Panc1 (cell line): ENCODE measurements around the gene SUSD4. TPM values are rescaled to one million over a fixed set of nuclear protein-coding genes. Genes with fewer than 3 reads are reported as not detected.

Experiments used
- ATAC-seq: fragments of 200-7000 bp; cut with Tn5 transposase; 2 replicates; pipeline ENCODE4 v1.9.1; 2020; ENCODE audit warnings: mild to moderate bottlenecking, moderate library complexity
- BruUV-seq: library from RNA; stranded (reverse); fragments of 400-500 nt; replicated peaks from 2 replicates; lab custom pipeline; 2021; lab: Mats Ljungman, UMichigan
- CTCF ChIA-PET: fragments of 300-600 bp; sonication (Branson Sonifier 250); formaldehyde crosslinking; loops from one replicate; lab custom pipeline; 2022; ENCODE audit warnings: antibody characterized with exemption; lab: Charles Lee
- POLR2A ChIA-PET: fragments of 300-600 bp; sonication (Branson Sonifier 250); formaldehyde crosslinking; loops from one replicate; lab custom pipeline; 2022; ENCODE audit warnings: antibody characterized with exemption; lab: Charles Lee
- DNase-seq: peaks from one replicate; pipeline ENCODE4 v3.0.0-alpha.2; 2010; ENCODE audit warnings: low read depth, low spot score
- H3K27ac ChIP-seq: 2 replicates; pipeline ENCODE4 v1.5.1; 2011; ENCODE audit warnings: mild to moderate bottlenecking, low read length, inconsistent platforms
- H3K27me3 ChIP-seq: fragments of 200-500 bp; sonication (Bioruptor generic); 2 replicates; pipeline ENCODE4 v1.6.0; 2014; ENCODE audit warnings: low read length, inconsistent platforms; ENCODE audit not compliant: control insufficient read depth, insufficient read depth
- H3K36me3 ChIP-seq: fragments of 200-500 bp; sonication (Bioruptor generic); 2 replicates; pipeline ENCODE4 v1.5.1; 2014; ENCODE audit warnings: inconsistent platforms, mild to moderate bottlenecking, low read length, moderate library complexity; ENCODE audit not compliant: control insufficient read depth, insufficient read depth
- H3K4me1 ChIP-seq: 2 replicates; pipeline ENCODE4 v1.5.1; 2011; ENCODE audit warnings: inconsistent platforms, mild to moderate bottlenecking, low read length, moderate library complexity; ENCODE audit not compliant: control insufficient read depth, insufficient read depth
- H3K4me3 ChIP-seq, 2 experiments: 2 replicates each; pipeline ENCODE4 v1.5.1; 2011 to 2012; ENCODE audit warnings: low read depth in 2 of 2, low read length in 2 of 2, mild to moderate bottlenecking in 2 of 2, inconsistent platforms in 1 of 2, moderate library complexity in 1 of 2
- H3K9me3 ChIP-seq: fragments of 200-500 bp; sonication (Bioruptor generic); 2 replicates; pipeline ENCODE4 v1.5.1; 2014; ENCODE audit warnings: low read depth, mild to moderate bottlenecking, inconsistent platforms, low read length, moderate library complexity; ENCODE audit not compliant: control insufficient read depth, insufficient read depth
- CTCF ChIP-seq: fragments of 450-650 bp; IDR thresholded peaks from 2 replicates; pipeline ENCODE4 v1.5.1; 2017; ENCODE audit warnings: mild to moderate bottlenecking
- POLR2AphosphoS5 ChIP-seq: IDR thresholded peaks from 2 replicates; pipeline ENCODE4 v1.6.1; 2012; ENCODE audit warnings: mild to moderate bottlenecking, low read depth, low read length, moderate library complexity
- SIN3A ChIP-seq: IDR thresholded peaks from 2 replicates; pipeline ENCODE4 v1.6.1; 2012; ENCODE audit warnings: low read depth, mild to moderate bottlenecking, low read length, moderate library complexity, borderline replicate concordance; ENCODE audit not compliant: insufficient read depth
- TCF7L2 ChIP-seq: IDR thresholded peaks from 2 replicates; pipeline ENCODE4 v1.6.1; 2011; ENCODE audit warnings: mild to moderate bottlenecking, low read depth, low read length, inconsistent platforms
- in situ Hi-C: cut with HindIII; loops from 2 replicates; pipeline ENCODE4 v1.10.0; 2016; ENCODE audit warnings: low sequenced_read_pairs, low pct_unique_long_range_greater_than_20kb
- intact Hi-C: fragments of 100-400 bp; cut with micrococcal nuclease; formaldehyde crosslinking; loops from one replicate; pipeline ENCODE4 v1.10.0; 2022; ENCODE audit not compliant: unreplicated experiment
- total RNA-seq: library from RNA; stranded (reverse); gene quantifications from one replicate; pipeline ENCODE4 v1.2.1, GENCODE V29; 2021; ENCODE audit not compliant: unreplicated experiment
- TF ChIP-seq, protein P1 (sequence below), 2 experiments: IDR thresholded peaks; 2 replicates each; pipeline ENCODE4 v1.6.1; 2011 to 2012; ENCODE audit warnings: low read depth in 2 of 2, control low read depth in 1 of 2, low read length in 1 of 2, mild to moderate bottlenecking in 1 of 2, moderate library complexity in 1 of 2; ENCODE audit not compliant: insufficient read depth in 1 of 2

Gene SUSD4
- total RNA-seq, 1 experiment from 2014 or later, result 0.28 TPM

- in situ Hi-C loops (no loop called here), intact Hi-C loops (no loop called here)
- ATAC-seq (no peak), DNase-seq (no peak)
- no TSS peak for BruUV-seq
- POLR2A ChIA-PET, result no interaction called here
- H3K36me3 ChIP-seq, result no peaks in the 10 kb centered on the region
- no peaks in the 10 kb centered on the region for H3K4me1 ChIP-seq
- TF ChIP-seq, protein P1, sequence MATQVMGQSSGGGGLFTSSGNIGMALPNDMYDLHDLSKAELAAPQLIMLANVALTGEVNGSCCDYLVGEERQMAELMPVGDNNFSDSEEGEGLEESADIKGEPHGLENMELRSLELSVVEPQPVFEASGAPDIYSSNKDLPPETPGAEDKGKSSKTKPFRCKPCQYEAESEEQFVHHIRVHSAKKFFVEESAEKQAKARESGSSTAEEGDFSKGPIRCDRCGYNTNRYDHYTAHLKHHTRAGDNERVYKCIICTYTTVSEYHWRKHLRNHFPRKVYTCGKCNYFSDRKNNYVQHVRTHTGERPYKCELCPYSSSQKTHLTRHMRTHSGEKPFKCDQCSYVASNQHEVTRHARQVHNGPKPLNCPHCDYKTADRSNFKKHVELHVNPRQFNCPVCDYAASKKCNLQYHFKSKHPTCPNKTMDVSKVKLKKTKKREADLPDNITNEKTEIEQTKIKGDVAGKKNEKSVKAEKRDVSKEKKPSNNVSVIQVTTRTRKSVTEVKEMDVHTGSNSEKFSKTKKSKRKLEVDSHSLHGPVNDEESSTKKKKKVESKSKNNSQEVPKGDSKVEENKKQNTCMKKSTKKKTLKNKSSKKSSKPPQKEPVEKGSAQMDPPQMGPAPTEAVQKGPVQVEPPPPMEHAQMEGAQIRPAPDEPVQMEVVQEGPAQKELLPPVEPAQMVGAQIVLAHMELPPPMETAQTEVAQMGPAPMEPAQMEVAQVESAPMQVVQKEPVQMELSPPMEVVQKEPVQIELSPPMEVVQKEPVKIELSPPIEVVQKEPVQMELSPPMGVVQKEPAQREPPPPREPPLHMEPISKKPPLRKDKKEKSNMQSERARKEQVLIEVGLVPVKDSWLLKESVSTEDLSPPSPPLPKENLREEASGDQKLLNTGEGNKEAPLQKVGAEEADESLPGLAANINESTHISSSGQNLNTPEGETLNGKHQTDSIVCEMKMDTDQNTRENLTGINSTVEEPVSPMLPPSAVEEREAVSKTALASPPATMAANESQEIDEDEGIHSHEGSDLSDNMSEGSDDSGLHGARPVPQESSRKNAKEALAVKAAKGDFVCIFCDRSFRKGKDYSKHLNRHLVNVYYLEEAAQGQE (IDR thresholded peaks at IDR 0.05; ENCODE audit: insufficient read depth in 1 of 2, low read depth in 2 of 2, low read length in 1 of 2), result no peak
- TF ChIP-seq CTCF (no peak), POLR2AphosphoS5 (no peak), SIN3A (no peak), TCF7L2 (no peak)
- no peaks in the 10 kb centered on the region for H3K9me3 ChIP-seq
- H3K27me3 ChIP-seq, result no peaks in the 10 kb centered on the region; the same call in 1 of the 2 replicates
- CTCF ChIA-PET, result interaction anchor here (0.6 kb wide), 1 partner anchor 20 kb away, joined by 6 read pairs; no protein-coding TSS in a partner anchor
- no peak overlapping the region for H3K4me3 ChIP-seq
- H3K27ac ChIP-seq, result no peak overlapping the region
Measured at GRCh38 chr1:223226271-223226670, 137.7 kb downstream of the SUSD4 start.

DNA sequence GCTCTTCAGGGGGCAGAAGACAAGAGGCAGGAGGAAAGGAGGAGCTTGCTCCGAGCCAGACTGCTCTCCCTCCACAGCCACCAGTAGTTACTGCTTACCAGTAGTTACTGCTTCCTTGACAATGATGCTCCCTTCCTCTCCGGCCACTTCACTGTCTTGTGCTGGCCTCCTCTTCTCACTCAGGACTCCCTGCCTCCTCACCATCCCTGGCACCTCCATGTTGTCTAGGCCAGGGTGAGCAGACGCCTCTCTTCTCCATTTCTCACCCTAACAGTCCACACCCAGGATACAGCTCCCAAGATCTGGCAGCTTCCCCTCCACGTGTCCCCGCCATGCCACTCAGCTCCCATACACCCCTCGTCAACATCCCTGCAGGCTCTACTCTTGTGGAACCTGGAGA, 138.5 kb downstream of the SUSD4 start:
- H3K27me3 ChIP-seq, result no peaks in the 10 kb centered on the region; the same call in 1 of the 2 replicates
- H3K36me3 ChIP-seq, result no peaks in the 10 kb centered on the region
- BruUV-seq, result no TSS peak
- no peaks in the 10 kb centered on the region for H3K4me1 ChIP-seq
- intact Hi-C loops, result no loop called here
- TF ChIP-seq CTCF (no peak), TCF7L2 (no peak), SIN3A (no peak), POLR2AphosphoS5 (no peak)
- TF ChIP-seq, protein P1 (IDR thresholded peaks at IDR 0.05; ENCODE audit: insufficient read depth in 1 of 2, low read depth in 2 of 2, low read length in 1 of 2), result no peak
- no peak overlapping the region for H3K4me3 ChIP-seq
- in situ Hi-C loops, result no loop called here
- ChIA-PET CTCF (no interaction called here), POLR2A (no interaction called here)
- ATAC-seq, result no peak
- H3K9me3 ChIP-seq, result no peaks in the 10 kb centered on the region
- H3K27ac ChIP-seq, result no peak overlapping the region
- DNase-seq, result no peak
